ENCODE results near the gene TEDC1. TPM values are rescaled to one million over a fixed set of nuclear protein-coding genes. Genes with fewer than 3 reads are reported as not detected.

Gene TEDC1
- total RNA-seq, 1 experiment from 2014 or later: 17.9 TPM

DNA sequence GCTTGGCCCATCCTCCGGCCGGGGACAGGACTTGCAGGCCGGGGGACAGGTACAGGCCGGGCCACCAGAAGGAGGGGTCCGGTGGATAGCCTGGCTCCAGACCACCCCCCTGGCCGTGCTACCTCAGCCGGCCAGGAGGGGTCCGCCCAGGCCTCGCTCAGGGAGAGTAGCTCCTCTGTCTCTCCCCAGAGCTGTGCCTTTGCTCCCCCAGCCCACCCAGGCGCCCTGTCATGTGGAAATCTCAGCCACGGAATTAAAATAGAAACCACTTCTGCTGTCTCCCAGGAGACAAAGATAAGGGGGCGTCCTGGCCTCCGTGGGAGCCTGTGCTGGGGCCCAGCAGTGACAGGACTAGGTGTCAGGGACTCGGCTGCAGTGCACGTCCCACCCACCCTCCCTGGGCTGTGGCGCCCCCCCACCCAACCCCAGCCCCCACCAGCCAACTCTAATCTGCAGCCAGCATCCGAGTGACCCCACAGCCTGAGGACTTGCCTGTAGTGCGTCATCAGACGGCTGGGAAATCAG lies 19.7 kb upstream of the TEDC1 start:
- H3K36me3 Mint-ChIP-seq: no peaks in the 10 kb centered on the region
- no peaks in the 10 kb centered on the region for H3K4me1 Mint-ChIP-seq
- no peaks in the 10 kb centered on the region for H3K9me3 Mint-ChIP-seq
- TF ChIP-seq TEAD1 (CRISPR knock-in tag; IDR thresholded peaks at IDR 0.05): no peak
- TF ChIP-seq, protein P1, sequence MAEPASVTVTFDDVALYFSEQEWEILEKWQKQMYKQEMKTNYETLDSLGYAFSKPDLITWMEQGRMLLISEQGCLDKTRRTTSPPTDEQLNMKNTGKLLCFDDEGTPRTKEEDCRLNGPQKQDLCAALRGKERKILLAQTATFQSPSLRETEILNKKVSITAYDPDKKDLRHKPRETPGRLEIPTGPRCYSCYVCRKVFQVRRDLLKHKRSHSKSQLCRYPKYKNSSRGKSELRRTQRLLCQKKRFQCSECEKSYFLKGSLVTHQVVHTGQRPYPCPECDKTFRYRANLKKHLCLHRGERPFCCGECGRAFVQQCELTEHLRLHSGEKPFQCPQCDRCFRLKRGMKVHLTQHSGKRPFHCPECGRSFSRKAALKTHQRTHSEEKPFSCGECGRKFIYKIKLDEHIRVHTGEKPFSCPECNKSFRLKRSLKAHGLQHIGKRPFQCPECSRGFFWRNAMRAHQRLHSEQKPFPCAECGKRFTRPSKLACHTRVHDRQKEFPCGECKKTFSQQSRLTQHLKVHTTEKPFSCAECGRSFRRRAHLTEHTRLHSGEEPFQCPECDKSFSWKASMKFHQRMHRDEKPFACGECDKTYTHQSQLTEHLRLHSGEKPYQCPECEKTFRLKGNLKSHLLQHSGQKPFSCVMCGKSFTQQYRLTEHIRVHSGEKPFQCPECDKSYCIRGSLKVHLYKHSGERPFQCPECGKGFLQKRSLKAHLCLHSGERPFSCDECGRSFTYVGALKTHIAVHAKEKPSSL (CRISPR knock-in tag; conservative IDR thresholded peaks at IDR 0.05): no peak
- TF ChIP-seq, protein P2, sequence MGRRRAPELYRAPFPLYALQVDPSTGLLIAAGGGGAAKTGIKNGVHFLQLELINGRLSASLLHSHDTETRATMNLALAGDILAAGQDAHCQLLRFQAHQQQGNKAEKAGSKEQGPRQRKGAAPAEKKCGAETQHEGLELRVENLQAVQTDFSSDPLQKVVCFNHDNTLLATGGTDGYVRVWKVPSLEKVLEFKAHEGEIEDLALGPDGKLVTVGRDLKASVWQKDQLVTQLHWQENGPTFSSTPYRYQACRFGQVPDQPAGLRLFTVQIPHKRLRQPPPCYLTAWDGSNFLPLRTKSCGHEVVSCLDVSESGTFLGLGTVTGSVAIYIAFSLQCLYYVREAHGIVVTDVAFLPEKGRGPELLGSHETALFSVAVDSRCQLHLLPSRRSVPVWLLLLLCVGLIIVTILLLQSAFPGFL (CRISPR knock-in tag; IDR thresholded peaks at IDR 0.05; ENCODE audit: borderline replicate concordance): no peak
- no peak for TF ChIP-seq NFYB (CRISPR knock-in tag; conservative IDR thresholded peaks at IDR 0.05; ENCODE audit: low read depth)
- TF ChIP-seq GTF2I (CRISPR knock-in tag; conservative IDR thresholded peaks at IDR 0.05): no peak
- TF ChIP-seq JUN (CRISPR knock-in tag; IDR thresholded peaks at IDR 0.05): no peak
- TF ChIP-seq, protein P3, sequence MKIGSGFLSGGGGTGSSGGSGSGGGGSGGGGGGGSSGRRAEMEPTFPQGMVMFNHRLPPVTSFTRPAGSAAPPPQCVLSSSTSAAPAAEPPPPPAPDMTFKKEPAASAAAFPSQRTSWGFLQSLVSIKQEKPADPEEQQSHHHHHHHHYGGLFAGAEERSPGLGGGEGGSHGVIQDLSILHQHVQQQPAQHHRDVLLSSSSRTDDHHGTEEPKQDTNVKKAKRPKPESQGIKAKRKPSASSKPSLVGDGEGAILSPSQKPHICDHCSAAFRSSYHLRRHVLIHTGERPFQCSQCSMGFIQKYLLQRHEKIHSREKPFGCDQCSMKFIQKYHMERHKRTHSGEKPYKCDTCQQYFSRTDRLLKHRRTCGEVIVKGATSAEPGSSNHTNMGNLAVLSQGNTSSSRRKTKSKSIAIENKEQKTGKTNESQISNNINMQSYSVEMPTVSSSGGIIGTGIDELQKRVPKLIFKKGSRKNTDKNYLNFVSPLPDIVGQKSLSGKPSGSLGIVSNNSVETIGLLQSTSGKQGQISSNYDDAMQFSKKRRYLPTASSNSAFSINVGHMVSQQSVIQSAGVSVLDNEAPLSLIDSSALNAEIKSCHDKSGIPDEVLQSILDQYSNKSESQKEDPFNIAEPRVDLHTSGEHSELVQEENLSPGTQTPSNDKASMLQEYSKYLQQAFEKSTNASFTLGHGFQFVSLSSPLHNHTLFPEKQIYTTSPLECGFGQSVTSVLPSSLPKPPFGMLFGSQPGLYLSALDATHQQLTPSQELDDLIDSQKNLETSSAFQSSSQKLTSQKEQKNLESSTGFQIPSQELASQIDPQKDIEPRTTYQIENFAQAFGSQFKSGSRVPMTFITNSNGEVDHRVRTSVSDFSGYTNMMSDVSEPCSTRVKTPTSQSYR (CRISPR knock-in tag; IDR thresholded peaks at IDR 0.05): no peak
- TF ChIP-seq NFATC4 (CRISPR knock-in tag; IDR thresholded peaks at IDR 0.05): no peak
- TF ChIP-seq TEAD4 (CRISPR knock-in tag; IDR thresholded peaks at IDR 0.05): no peak
- no peak for TF ChIP-seq NR3C1 (CRISPR knock-in tag; conservative IDR thresholded peaks at IDR 0.05; ENCODE audit: low read depth)
- ChIA-PET CTCF (interaction anchor here (0.5 to 7.2 kb wide), 21 partner anchors 11 to 426 kb away, joined by 3 to 116 read pairs (median 3); partner anchors contain the start of genes CRIP1, JAG2 and TEDC1), POLR2A (interaction anchor here (0.8 to 1.5 kb wide), 2 partner anchors 10 kb away, joined by 3 to 6 read pairs; no protein-coding TSS in a partner anchor)
- peaks cover 12% of the 10 kb centered on the region for H3K27me3 Mint-ChIP-seq (ENCODE audit: low read depth)
- no peak overlapping the region for H3K27ac Mint-ChIP-seq
- ATAC-seq (peak; percentile 43), DNase-seq (ENCODE audit: low spot score) (peak; percentile 65)
- H3K4me3 Mint-ChIP-seq: no peak overlapping the region

DNA sequence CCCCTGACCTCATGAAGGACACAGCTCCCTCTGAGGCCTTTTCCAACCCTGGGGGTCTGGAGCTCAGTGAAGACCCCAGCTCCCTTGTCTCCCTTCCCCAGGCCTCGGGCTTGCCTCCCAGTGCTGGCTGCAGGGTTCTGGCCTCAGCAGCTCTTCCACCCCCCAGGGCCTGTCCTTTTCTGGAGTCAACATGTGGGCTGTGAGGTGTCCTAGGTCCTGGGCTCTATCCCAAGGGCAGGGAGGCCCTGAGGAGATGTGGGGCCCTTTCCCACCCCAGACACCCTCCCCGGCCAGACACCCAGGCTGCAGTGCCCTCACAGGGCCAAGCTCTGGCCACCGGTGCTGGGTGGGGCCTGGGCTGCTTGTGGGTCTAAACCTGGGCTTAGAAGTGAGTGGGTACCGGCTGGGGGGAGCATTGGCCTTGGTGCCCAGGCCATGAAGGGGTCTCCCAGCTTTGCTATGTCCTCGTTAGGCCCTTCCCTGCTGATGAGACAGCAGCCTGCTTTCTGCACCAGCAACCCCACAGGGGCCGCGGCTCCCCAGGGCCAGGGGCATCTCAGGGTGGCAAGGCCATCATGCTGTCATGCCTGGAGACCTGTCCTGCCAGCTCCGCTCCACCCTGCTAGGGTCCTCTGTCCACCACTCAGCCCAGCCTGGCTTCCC lies 19.1 kb upstream of the TEDC1 start:
- peaks cover 18% of the 10 kb centered on the region for H3K27me3 Mint-ChIP-seq (ENCODE audit: low read depth)
- DNase-seq (ENCODE audit: low spot score) (no peak), ATAC-seq (no peak)
- no peaks in the 10 kb centered on the region for H3K36me3 Mint-ChIP-seq
- ChIA-PET CTCF (interaction anchor here (0.5 to 7.2 kb wide), 17 partner anchors 10 to 427 kb away, joined by 3 to 116 read pairs (median 3); partner anchors contain the start of genes CRIP1, JAG2 and TEDC1), POLR2A (interaction anchor here (1.5 kb wide), 1 partner anchor 9 kb away, joined by 6 read pairs; no protein-coding TSS in a partner anchor)
- TF ChIP-seq, protein P4, sequence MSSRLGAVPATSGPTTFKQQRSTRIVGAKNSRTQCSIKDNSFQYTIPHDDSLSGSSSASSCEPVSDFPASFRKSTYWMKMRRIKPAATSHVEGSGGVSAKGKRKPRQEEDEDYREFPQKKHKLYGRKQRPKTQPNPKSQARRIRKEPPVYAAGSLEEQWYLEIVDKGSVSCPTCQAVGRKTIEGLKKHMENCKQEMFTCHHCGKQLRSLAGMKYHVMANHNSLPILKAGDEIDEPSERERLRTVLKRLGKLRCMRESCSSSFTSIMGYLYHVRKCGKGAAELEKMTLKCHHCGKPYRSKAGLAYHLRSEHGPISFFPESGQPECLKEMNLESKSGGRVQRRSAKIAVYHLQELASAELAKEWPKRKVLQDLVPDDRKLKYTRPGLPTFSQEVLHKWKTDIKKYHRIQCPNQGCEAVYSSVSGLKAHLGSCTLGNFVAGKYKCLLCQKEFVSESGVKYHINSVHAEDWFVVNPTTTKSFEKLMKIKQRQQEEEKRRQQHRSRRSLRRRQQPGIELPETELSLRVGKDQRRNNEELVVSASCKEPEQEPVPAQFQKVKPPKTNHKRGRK (CRISPR knock-in tag; IDR thresholded peaks at IDR 0.05; ENCODE audit: borderline replicate concordance): no peak
- TF ChIP-seq ELF4 (CRISPR knock-in tag; IDR thresholded peaks at IDR 0.05; ENCODE audit: low read depth): no peak
- TF ChIP-seq NR3C1 (CRISPR knock-in tag; conservative IDR thresholded peaks at IDR 0.05; ENCODE audit: low read depth): no peak
- H3K4me3 Mint-ChIP-seq: no peak overlapping the region
- no peaks in the 10 kb centered on the region for H3K9me3 Mint-ChIP-seq
- H3K4me1 Mint-ChIP-seq: no peaks in the 10 kb centered on the region
- no peak overlapping the region for H3K27ac Mint-ChIP-seq
